T-helper 9 cell (primary cell): ENCODE data around the gene RIN1.
"Not testable (repeated sequence)": the region's sequence is repeated elsewhere in the genome, so short reads cannot be mapped to it uniquely, and the experiment has no call there.

Experiments
- DNase-seq: peaks from one replicate; pipeline ENCODE4 v3.0.0-alpha.2; 2020

The RIN1 gene

DNA sequence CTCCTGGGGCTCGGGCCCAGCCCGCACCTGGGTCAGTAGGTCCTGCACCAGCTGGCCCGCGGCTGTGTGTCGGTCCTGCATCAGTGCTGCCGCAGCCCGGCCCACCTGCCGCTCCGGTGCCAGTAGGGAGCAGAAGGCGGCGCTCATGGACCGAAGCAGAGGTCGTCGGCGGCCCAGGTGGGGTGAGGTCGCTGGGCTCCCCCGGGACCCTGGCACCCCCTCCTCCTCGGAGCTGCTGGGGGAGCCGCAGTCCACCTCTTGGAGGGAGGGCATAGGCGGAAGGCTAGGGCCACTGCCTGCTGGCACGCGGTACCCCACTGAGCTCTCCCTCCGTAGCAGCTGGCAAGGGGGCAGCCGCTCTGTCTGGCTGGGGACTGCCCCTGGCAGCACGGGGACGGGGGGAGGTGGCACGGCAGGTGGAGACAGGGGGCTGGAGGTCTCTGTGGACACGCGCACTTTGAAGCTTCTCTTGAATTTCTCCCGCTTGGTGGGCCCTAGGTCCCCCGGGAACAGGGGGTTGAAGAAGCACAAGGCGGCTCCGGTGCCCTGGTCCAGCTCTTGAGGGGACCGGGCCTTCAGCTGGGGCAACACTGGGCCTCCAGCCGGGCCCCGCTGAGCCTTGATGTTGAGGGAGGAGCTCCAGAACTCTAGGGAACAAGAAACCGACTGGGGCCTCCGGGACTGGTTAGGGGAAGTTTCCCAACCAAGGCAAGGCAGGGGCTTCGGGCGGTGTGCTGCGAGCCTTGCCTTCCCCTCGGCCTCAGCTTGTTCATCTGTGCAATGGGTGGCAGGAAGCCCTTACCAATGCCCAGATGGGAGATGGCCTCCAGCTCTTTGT, 1.4 kb downstream of the RIN1 start:
- DNase-seq = no peak

DNA sequence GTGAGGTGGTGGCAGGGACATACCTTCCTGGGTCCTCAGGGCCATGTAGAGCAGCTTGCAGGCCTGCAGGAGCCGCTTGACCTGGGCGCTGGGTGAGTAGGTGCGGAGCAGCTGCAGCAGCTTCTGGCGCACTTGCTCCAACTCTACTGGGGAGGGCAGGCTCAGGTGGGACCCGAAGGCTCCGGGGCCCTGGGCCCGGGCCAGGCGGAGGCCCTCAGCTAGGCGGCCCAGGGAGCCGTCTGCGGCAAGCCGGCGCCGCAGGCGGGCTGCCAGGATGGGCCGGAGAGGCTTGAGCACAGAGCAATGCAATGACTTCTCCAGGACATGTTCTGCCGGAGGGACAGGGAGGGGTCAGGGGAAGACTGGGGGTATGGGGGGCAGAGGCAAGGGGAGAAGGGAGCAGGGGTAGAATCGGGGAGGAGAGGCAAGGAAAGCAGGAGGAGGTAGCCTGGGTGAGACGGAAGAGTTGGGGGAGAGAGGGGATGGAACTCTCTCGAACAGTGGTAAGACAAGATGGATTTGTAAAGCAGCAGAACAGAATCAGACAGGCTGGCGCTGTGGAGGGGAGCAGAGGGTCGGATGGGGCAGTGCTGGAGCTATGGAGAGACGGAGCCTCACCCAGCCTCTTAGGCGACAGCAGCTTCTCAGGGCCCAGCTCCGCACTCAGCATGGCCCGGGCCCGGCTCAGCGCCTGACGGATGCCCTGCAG, 2.2 kb downstream of the RIN1 start:
- DNase-seq = no peak

DNA sequence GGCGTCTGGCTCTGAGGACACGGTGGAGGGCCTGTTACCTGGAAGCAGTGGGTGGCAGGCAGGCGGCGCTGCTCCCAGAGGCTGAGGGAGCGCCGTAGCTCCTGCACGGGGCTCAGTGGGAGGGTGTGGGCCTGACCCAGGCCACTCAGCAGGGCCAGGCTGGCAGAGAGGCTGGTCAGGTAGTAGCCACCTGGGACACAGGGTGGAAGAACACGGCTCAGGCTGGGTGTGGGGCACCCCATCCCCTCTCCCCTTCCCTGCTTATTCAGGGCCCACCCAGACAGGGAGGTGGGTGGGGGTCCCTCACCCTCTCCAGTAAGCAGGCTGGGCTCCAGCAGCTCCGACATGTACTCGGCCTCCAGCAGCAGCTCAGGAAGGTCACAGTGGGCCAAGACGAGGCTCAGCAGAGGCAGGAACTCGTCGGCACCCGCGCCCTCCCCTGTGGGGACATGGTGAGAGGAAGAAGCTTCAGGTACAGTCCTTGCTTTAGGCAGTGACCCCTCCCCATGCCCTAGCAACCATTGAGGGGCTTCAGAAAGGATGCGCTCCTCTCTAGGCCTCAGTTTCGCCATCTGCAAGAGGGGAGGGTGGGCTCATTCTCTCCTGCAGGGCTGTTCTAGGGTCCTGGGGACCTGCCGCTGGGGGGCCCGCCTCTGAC, 2.9 kb downstream of the RIN1 start:
- DNase-seq = no peak

DNA sequence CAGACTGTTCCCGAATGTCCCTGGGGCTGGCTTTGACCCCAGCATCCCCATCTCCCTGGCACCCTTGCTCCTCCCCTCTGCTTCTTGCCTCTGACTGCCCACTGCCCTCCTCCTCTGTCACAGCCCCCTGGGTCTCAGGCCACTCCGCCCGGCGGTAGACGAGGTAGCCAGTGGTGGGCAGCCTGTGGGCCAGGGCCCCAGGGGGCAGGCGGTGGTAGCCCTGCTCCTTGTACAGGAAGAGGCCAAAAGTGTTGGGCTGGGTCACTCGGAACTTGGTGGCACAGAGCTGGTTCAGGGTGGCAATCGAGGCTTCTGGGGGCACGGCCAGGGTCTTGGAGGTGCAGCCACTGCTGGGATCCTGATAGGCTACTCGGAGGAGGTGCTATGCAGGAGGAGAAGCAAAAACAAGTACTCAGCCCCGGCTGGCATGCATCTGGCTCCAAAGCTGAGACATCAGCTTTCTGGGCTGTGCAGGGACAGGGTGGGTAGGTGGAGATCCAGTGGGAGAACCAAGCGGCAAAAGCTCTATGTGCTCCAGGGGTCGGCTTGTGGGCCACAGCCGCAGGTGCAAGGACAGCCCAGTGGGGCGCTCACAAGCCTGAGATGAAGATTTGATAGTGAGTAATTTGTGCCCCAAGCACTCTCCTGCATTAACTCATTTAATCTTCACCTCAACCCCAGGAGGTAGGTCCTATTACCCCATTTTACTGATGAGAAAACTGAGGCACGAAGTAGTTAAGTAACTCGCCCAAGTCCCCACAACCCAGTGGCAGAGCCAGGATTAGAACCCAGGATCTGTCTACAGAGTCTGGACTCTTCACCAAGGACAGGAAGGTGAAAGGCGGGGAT, 3.6 kb downstream of the RIN1 start:
- DNase-seq = no peak

DNA sequence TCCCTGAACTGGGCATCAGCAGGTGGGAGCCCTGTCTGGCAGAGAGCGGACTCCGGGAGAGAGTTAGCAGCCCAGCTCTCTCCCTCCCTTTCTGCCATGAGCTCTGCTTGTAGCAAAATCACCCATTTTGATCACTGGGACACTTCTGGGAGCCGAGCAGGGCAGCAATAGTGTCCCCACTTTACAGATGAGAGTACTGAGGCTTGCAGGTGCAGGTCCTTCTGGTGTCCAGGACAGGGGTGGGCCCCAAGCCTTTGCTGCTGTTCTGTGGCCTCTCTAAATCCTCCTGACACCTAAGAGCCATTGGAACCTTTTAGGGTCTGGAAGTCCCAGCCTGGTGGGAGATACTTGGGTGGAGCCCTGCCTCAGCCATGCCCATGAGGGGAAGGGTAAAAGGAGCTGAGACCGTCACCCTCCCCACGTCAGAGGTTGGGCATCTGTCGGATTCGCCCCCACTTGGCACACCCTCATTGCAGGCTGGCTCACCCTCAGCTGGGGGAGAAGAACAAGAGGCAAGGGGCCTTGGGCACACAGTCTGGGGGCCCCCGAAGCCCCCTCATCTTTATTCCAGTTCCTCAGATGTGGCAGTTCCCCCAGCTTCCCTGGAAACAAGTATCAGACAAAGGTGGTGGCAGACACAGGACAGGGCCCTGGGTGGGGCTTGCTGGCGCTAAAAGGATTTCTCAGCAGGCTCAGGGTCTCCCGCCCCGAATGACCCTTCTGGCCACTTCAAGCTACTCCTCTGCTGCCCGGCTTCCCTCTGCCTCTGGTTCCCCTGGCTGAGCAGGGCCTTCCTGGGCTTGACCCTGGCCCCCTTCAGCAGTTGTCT, 4.5 kb downstream of the RIN1 start:
- no peak for DNase-seq

DNA sequence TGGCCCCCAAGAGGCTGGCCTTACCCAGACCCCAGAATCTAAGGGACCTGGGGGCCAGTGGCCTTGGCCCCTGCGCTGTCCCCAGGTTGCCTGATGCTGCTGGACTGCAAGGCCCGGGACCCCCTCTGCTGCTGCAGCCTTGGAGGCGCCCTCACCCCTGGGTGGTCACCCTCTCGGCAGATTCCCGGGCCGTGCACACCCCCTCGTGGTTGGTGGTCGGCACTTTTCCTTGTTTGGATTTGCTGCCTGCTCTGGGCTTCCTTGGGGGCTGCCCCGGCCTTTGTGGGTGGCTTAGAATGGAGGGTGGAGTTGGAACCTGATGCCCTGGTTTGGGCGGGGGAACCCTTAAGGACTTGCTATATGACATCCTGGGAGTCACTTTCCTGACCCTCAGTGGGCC, 5.3 kb downstream of the RIN1 start:
- no peak for DNase-seq

DNA sequence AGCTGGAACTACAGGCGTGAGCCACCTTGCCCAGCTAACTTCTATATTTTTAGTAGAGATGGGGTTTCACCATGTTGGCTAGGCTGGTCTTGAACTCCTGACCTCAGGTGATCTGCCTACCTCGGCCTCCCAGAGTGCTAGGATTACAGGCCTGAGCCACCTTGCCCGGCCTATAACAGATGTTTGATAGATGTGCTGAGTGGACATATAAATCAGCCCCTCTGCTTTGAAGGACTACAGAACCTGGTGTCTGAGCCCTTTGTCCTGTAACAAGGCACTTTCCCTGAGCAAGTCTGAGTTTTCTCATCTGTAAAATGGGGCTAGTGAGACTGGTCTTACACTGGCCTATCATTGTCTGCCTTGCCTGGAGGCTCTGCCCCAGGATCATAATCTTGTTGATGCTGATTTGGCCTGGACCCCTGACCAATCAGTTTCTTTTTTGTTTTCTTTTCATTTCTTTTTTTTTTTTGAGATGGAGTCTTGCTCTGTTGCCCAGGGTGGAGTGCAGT, 7.0 kb downstream of the RIN1 start:
- no peak for DNase-seq

DNA sequence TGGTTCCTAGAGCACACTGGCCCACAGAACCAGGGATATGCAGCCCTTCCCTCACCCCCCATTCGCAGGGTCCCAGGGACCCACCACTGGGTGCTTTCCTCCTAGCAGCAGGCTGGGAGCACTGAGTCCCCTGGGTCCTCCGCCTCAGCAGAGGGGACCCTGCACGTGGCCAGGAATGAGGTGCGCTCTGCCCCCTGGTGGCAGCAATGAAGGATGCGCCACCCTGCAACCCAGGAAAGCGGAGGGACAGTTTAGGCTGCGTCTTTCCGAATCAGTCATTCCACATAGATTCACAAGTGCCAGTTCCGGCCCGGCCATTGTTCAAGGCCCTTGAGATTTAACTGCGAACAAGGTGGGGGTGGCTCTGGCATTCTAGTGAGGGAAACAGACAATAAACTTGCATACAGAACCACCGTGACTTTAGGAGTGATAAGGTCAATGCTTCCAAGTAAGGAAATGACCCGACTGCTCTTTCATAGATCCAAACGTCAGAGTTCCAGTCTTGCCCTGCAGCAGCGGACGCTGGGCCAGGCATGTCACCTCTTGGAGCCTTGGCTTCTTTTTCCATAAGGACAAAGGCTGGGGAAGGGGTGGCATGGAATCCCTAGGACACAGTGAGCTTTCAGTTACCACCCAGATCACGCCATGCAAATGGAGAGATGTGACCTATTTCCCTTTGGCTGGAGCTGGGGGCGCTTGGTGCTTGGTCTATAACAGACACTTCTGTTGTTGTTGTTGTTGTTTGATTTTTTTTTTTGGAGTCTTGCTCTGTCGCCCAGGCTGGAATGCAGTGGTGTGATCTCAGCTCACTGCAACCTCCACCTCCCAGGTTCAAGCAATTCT, 7.7 kb downstream of the RIN1 start:
- peak; percentile 75 for DNase-seq

DNA sequence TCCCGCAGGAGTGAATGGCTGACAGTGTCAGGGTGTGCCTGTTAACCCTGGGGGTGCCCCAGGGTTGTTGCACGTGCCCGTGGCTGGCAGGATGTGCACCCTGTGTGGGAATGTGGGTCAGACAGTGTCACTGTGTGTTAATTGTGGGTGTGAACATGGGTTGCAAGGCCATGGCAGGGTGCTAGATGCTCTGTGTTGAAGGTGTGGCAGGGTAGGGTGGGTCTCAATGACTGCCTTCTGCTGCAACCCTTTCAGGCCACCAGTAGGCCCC, 8.3 kb downstream of the RIN1 start:
- DNase-seq = no peak

DNA sequence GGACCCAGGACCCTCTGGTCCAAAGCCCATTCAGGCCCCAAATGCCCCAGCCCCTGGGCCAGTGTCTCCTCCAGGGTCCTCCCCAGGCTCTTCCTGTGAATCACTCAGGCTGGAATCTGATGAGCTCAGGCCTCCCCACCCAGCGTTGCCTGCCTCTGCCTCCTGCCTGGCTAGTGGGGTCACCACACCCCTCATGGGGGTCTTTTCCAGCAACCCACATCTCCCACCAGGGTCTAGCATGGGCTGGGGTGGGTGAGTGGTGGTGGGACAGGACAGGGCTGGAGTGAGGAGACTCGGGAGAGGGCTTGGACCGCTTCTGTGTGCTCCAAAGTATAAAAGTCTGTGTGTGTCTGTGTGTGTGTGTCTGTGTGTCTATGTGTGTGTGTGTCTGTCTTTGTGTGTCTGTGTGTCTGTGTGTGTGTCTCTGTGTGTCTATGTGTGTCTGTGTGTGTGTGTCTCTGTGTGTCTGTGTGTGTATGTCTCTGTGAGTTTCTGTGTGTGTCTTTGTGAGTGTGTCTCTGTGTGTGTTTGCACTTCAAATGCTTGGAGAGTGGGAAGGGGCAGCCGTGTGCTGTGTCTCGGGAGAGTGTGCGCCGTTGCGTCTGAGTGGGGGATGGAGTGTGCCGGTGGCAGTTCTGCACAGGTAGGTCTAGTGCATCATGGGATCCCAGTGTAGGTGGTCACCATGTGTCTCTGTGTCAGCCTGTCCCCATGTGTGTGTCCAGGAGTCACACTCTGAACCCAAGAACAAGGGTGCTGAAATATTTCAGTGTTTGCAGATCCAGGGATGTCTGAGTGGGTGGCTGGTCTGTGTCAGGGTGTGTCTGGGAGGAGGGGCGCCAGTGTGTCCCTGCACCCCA, 8.8 kb downstream of the RIN1 start:
- DNase-seq = no peak

DNA sequence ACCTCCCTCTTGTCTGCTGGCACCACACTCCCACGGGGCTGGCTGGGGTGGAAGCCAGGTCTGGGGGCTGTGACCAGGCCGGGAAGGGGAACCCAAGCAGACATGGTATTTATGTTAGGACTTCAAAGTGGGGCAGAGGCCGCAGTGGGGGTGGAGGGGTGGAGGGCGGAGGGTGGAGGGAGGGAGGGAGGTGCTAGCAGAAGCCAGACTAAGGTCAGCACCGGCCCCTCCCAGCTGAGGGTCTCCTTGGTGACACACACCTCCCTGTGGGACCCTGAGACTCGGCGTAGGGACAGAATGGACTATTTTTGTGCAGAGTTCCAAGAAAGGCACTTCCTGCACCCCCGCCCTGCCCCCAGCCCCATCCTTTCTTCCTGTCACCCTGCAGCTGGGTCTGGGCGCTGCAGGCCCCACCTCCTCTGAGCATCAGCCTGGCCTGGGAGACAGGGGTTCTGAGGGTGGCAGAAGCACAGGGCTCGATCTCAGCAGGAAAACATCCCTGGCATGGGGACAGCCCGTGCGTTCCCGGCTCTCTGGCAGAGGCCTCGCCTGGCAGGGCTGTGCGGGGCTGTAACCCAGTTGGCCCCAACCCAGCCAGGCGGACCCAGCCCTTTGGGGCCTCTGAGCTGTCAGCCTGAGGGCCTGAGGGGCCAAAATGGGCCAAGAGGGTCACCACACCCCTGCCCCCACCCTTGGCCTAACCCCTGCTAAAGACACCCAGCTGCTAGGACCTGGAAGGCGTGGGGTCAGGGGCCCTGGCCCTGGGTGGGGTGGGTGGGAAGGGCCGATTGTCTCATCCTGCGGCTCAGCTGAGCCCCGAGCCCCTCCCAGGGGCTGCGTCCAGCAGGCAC, 9.7 kb downstream of the RIN1 start:
- DNase-seq = no peak

DNA sequence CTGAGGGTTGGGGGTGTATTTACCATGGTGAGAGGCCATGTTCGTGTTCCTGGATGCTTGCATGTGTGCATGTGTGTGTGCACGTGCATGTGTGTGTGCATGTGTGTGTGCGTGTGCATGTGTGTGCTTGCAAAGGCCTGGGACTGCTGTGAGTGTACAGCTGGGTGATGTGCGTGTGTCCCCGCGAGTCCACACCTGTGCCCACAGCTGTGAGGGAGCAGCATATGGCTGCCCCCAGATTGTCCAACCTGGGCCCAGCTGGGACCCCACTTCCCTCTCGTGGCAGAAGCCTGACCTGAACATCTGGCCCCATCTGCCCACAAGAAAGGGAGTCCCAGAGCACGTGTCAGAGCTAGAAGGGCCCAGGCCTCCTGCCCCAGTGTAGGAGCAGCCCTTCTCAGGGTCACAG, 11.0 kb downstream of the RIN1 start:
- DNase-seq = no peak

DNA sequence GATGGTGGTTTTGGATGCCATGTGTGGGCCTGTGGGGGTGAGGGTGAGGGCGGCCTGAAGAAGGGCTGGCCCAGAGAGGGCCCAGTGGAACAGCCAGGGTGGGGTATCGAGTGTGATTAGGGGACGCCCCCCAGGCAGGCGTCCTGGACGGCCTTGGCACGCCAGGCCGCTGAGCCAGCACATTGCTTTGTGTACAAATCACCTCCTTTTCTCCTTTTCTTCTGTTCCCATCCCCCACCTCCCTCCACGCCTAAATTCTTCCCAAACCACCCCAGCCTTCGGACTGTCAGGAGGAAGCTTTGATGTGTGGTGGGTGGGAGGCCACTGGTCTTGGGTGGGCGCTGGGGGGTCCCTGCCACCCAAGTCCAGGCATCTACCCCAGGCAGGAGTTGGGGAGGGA, 11.6 kb downstream of the RIN1 start:
- no peak for DNase-seq

DNA sequence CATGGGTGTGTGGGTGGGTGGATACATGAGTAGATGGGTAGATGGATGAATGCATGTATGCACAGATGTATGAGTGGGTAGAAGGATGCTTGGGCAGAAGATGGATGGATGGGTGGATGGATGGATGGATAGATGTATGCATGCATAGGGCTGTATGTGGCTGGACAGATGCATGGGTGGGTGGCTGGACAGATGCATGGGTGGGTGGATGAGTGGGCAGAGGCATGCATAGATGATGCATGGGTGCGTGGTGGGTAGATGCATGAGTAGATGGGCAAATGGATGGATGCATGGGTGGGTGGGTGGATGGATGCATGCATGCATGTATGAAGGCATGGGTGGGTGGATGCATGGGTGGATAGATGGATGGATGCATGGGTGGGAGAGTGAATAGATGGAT, 12.6 kb downstream of the RIN1 start:
- no peak for DNase-seq

DNA sequence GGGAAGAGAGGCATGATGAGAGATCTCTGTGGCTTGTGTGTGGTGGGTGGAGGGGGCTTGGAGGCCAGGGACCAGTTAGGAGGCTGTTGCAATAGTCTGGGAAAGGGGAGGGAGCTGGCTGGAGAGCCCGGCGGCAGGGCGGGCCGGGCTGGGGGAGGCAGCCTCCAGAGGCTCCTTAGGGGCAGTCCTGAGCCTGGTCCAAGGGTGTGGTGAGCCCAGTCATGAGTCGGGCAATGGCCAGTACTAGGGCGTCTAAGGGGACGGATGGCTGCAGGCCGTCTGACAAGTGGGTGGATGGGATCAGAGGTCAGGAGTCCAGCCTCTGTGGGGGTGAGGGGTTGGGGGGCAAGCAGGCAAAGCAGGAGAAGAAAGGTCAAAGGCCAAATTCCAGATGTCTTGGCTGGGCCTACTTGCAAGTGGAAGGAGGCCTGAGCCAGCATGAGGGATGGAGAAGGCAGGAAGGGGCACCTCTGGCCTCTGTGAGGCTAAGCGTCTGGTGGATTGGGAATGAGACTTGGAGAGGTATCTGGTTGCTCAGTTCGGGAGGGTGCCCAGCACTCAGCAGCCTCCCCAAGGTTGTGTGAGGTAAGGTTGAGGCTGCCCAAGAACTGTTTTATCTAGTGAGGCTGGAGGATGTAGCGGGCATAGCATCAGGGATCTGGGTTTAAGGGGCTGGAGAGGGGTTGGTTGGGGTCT, 13.4 kb downstream of the RIN1 start:
- DNase-seq = no peak

DNA sequence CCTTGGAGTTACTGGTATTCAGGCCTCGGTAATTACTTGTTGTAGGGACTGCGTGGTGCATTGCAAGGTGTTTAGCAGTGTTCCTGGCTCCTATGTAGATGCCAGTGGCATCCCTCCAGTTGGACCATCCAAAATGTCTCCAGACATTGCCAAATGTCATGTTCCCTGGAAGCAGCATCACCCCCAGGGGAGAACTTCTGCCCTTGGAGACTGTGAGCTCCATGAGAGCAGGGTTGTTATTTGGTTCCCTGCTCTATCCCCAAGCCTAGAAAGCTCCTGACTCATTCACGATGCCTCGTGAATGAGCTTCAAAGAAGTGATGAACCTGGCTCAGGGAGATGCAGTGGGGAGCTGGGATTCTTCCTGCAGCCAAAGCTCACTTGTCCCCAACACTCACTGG, 14.6 kb downstream of the RIN1 start:
- no peak for DNase-seq

DNA sequence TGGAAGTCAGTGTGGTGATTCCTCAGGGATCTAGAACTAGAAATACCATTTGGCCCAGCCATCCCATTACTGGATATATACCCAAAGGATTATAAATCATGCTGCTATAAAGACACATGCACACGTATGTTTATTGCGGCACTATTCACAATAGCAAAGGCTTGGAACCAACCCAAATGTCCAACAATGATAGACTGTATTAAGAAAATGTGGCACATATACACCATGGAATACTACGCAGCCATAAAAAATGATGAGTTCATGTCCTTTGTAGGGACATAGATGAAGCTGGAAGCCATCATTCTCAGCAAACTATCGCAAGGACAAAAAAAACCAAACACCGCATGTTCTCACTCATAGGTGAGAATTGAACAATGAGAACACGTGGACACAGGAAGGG, 15.5 kb downstream of the RIN1 start:
- DNase-seq = not testable (repeated sequence)

DNA sequence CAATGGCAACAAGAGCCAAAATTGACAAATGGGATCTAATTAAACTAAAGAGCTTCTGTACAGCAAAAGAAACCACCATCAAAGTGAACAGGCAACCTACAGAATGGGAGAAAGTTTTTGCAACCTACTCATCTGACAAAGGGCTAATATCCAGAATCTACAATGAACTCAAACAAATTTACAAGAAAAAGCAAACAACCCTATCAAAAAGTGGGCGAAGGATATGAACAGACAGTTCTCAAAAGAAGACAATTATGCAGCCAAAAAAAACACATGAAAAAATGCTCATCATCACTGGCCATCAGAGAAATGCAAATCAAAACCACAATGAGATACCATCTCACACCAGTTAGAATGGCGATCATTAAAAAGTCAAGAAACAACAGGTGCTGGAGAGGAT, 15.9 kb downstream of the RIN1 start:
- DNase-seq = not testable (repeated sequence)

DNA sequence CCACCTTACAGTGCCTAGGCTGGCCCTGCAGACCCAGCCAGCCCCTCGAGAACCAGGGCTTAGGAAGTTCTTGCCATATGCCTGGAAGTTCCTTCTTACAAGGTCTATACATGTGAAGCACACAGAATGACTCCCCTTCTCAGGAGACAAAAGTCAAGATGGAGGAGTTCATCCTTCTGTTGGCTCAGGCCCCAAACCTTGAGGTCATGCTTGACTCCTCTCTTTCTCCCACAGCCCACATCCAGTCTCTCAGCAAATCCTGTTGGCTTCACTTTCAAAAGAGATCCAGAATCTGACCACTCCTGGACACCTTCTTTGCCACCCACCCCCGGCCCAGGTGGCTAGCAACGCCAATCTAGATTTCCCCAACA, 17.6 kb downstream of the RIN1 start:
- DNase-seq = no peak
